Measurements from ENCODE around the gene DPEP2. TPM values are rescaled to one million over a fixed set of nuclear protein-coding genes. Genes with fewer than 3 reads are reported as not detected.

DPEP2 gene
- total and polyA plus RNA-seq, 2 experiments from 2014 or later = not detected

DNA sequence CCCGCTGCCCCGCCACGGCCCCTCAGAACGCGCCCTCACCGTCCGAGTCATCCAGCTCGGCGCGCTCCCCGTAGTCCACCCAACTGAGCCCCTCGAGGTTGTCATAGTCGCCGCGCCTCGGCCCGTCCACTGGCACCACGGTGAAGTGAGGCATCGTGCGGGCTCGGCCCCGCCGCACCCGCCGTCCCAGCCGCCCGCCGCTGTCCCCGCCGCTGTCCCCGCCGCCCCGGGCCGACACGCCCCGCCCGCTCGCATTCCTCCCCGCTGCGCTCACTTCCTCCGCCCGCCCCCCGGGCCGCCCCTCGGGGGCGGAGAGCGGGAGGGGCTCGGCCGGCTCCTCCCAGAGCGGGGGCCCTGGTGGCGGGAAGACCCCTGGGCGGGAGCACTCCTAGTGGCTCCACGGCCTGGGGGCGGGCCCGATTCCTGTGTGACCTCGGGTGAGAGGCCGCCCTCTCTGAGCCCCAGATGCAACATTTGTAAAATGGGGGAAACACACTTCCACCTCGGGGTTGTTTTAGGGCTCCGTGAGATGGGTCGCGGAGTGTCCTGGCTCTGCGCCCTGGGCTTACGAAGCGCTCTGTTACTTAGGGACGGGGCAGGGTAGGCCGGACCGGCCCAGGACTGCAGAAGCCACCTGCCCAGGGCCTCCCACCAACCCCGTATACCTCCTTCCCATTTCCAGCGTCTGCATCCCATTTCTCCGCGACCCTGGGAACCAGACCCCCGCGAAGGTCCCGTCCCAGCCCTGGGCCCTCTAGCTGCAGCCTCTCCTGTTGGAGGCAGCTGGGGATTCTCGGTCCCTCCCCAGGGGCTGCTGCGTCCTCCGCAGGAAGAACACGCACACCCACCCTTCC is 30.7 kb downstream of the DPEP2 start, which contains the start of gene SLC12A4:
Gene SLC12A4, minus strand, starts transcription at position 238 of the 854 bp plus-strand sequence. Its CDS starts 84 bp downstream, at position 154.
- Mint-ChIP-seq H3K27ac (peak within 1 kb of the TSS; percentile 57; the same call in 1 of the 2 replicates), H3K4me1 (peaks cover 39% of the 10 kb centered on the region), H3K27me3 (ENCODE audit: insufficient read depth, low read depth, poor library complexity) (peaks cover 19% of the 10 kb centered on the region), H3K9me3 (no peaks in the 10 kb centered on the region; the same call in 2 of the 3 replicates), H3K36me3 (ENCODE audit: low read depth) (no peaks in the 10 kb centered on the region; the same call in 2 of the 3 replicates), H3K4me3 (peak within 1 kb of the TSS; percentile 89)
- Histone ChIP-seq H3K4me3 (peak within 1 kb of the TSS; percentile 91), H3K4me1 (ENCODE audit: insufficient read depth) (peaks cover 38% of the 10 kb centered on the region), H3K4me2 (peak within 1 kb of the TSS; percentile 99), H3K9me2 (ENCODE audit: insufficient read depth) (no peaks in the 10 kb centered on the region), H3K27ac (ENCODE audit: low read depth) (no peak within 1 kb of the TSS), H3K36me3 (ENCODE audit: insufficient read depth) (no peaks in the 10 kb centered on the region; the same call in 1 of the 2 replicates), H3K79me2 (replicated peaks; ENCODE audit: insufficient read depth) (peaks cover 33% of the 10 kb centered on the region), H3K27me3 (ENCODE audit: insufficient read depth) (no peaks in the 10 kb centered on the region), H3F3A (replicated peaks; ENCODE audit: low read depth) (0 out of 2 replicates have a peak, but pooled peaks cover 19% of the 10 kb centered on the region), H2AFZ (peak within 1 kb of the TSS; percentile 97), H4K20me1 (replicated peaks; ENCODE audit: insufficient read depth) (peaks cover 12% of the 10 kb centered on the region)
- ATAC-seq (peak; percentile 58), DNase-seq (ENCODE audit: low spot score) (peak; percentile 92)
- no peak for TF ChIP-seq EZH2phosphoT487 (IDR thresholded peaks at IDR 0.05; ENCODE audit: unreplicated experiment)
- TF ChIP-seq, protein P1, sequence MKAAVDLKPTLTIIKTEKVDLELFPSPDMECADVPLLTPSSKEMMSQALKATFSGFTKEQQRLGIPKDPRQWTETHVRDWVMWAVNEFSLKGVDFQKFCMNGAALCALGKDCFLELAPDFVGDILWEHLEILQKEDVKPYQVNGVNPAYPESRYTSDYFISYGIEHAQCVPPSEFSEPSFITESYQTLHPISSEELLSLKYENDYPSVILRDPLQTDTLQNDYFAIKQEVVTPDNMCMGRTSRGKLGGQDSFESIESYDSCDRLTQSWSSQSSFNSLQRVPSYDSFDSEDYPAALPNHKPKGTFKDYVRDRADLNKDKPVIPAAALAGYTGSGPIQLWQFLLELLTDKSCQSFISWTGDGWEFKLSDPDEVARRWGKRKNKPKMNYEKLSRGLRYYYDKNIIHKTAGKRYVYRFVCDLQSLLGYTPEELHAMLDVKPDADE (IDR thresholded peaks at IDR 0.05) = peak; percentile 75
- TF ChIP-seq ZNF331 (CRISPR knock-in tag; IDR thresholded peaks at IDR 0.05; ENCODE audit: low read depth) = no peak
- TF ChIP-seq JUNB (IDR thresholded peaks at IDR 0.05; ENCODE audit: unreplicated experiment) = no peak
- peak; percentile 61 for TF ChIP-seq POLR2AphosphoS5 (IDR thresholded peaks at IDR 0.05; ENCODE audit: low read depth)
- TF ChIP-seq ZNF114 (CRISPR knock-in tag; IDR thresholded peaks at IDR 0.05) = no peak
- TF ChIP-seq, protein P2, sequence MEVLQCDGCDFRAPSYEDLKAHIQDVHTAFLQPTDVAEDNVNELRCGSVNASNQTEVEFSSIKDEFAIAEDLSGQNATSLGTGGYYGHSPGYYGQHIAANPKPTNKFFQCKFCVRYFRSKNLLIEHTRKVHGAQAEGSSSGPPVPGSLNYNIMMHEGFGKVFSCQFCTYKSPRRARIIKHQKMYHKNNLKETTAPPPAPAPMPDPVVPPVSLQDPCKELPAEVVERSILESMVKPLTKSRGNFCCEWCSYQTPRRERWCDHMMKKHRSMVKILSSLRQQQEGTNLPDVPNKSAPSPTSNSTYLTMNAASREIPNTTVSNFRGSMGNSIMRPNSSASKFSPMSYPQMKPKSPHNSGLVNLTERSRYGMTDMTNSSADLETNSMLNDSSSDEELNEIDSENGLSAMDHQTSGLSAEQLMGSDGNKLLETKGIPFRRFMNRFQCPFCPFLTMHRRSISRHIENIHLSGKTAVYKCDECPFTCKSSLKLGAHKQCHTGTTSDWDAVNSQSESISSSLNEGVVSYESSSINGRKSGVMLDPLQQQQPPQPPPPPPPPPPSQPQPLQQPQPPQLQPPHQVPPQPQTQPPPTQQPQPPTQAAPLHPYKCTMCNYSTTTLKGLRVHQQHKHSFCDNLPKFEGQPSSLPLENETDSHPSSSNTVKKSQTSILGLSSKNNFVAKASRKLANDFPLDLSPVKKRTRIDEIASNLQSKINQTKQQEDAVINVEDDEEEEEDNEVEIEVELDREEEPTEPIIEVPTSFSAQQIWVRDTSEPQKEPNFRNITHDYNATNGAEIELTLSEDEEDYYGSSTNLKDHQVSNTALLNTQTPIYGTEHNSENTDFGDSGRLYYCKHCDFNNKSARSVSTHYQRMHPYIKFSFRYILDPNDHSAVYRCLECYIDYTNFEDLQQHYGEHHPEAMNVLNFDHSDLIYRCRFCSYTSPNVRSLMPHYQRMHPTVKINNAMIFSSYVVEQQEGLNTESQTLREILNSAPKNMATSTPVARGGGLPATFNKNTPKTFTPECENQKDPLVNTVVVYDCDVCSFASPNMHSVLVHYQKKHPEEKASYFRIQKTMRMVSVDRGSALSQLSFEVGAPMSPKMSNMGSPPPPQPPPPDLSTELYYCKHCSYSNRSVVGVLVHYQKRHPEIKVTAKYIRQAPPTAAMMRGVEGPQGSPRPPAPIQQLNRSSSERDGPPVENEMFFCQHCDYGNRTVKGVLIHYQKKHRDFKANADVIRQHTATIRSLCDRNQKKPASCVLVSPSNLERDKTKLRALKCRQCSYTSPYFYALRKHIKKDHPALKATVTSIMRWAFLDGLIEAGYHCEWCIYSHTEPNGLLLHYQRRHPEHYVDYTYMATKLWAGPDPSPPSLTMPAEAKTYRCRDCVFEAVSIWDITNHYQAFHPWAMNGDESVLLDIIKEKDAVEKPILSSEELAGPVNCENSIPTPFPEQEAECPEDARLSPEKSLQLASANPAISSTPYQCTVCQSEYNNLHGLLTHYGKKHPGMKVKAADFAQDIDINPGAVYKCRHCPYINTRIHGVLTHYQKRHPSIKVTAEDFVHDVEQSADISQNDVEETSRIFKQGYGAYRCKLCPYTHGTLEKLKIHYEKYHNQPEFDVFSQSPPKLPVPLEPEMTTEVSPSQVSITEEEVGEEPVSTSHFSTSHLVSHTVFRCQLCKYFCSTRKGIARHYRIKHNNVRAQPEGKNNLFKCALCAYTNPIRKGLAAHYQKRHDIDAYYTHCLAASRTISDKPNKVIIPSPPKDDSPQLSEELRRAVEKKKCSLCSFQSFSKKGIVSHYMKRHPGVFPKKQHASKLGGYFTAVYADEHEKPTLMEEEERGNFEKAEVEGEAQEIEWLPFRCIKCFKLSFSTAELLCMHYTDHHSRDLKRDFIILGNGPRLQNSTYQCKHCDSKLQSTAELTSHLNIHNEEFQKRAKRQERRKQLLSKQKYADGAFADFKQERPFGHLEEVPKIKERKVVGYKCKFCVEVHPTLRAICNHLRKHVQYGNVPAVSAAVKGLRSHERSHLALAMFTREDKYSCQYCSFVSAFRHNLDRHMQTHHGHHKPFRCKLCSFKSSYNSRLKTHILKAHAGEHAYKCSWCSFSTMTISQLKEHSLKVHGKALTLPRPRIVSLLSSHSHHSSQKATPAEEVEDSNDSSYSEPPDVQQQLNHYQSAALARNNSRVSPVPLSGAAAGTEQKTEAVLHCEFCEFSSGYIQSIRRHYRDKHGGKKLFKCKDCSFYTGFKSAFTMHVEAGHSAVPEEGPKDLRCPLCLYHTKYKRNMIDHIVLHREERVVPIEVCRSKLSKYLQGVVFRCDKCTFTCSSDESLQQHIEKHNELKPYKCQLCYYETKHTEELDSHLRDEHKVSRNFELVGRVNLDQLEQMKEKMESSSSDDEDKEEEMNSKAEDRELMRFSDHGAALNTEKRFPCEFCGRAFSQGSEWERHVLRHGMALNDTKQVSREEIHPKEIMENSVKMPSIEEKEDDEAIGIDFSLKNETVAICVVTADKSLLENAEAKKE (CRISPR knock-in tag; IDR thresholded peaks at IDR 0.05) = no peak
- no peak for TF ChIP-seq STAT1 (IDR thresholded peaks at IDR 0.05; ENCODE audit: unreplicated experiment)

All from GM23338 (cell line).